Measurements from ENCODE around the gene FCGR3B. TPM values are rescaled to one million over a fixed set of nuclear protein-coding genes. Genes with fewer than 3 reads are reported as not detected.
"Not testable (repeated sequence)": the region's sequence is repeated elsewhere in the genome, so short reads cannot be mapped to it uniquely, and the experiment has no call there.

The FCGR3B gene
- total RNA-seq, 2 donors from 2014 or later, result not detected

GRCh38 chr1:161626445-161627146 lies 4.4 kb downstream of the FCGR3B start:
- DNase-seq; H3K9me3 ChIP-seq; intact Hi-C loops (cut with DNase I); H3K4me3 ChIP-seq; ATAC-seq; H3K4me1 ChIP-seq; H3K36me3 ChIP-seq (replicated peaks in 1 of 2; ENCODE audit: insufficient read depth in 1 of 2, low read depth in 2 of 2); H3K27me3 ChIP-seq; H3K27ac ChIP-seq: not testable (repeated sequence)
- WGBS, 2 donors, result 74 to 77% methylated on average over 8 of the region's 10 CpGs

GRCh38 chr1:161624605-161625004 lies 6.4 kb downstream of the FCGR3B start:
- H3K36me3 ChIP-seq (replicated peaks in 1 of 2; ENCODE audit: insufficient read depth in 1 of 2, low read depth in 2 of 2); H3K9me3 ChIP-seq; DNase-seq; H3K4me3 ChIP-seq; ATAC-seq; H3K27ac ChIP-seq; H3K4me1 ChIP-seq; intact Hi-C loops (cut with DNase I); H3K27me3 ChIP-seq: not testable (repeated sequence)
- WGBS, 2 donors, result 93 to 100% methylated on average over 1 of the region's 1 CpG

- intact Hi-C loops (cut with DNase I); DNase-seq; H3K4me1 ChIP-seq; H3K36me3 ChIP-seq (replicated peaks in 1 of 2; ENCODE audit: insufficient read depth in 1 of 2, low read depth in 2 of 2); H3K9me3 ChIP-seq; H3K27ac ChIP-seq; ATAC-seq; H3K4me3 ChIP-seq; H3K27me3 ChIP-seq: not testable (repeated sequence)
- WGBS, 2 donors, result 51 to 61% methylated on average over 5 of the region's 6 CpGs
Measured at GRCh38 chr1:161623401-161624051, 7.5 kb downstream of the FCGR3B start.

GRCh38 chr1:161622054-161622453 lies 8.9 kb downstream of the FCGR3B start:
- H3K36me3 ChIP-seq (replicated peaks in 1 of 2; ENCODE audit: insufficient read depth in 1 of 2, low read depth in 2 of 2); H3K27ac ChIP-seq; intact Hi-C loops (cut with DNase I); H3K4me1 ChIP-seq; H3K27me3 ChIP-seq; ATAC-seq; H3K4me3 ChIP-seq; H3K9me3 ChIP-seq; DNase-seq: not testable (repeated sequence)
- WGBS, 2 donors, result 51 to 55% methylated on average over 8 of the region's 8 CpGs

- WGBS, 2 donors, result 2 to 7% methylated on average over 28 to 41 of the region's 41 CpGs
- H3K36me3 ChIP-seq (replicated peaks in 1 of 2; ENCODE audit: insufficient read depth in 1 of 2, low read depth in 2 of 2); ATAC-seq; H3K27ac ChIP-seq; H3K4me1 ChIP-seq; H3K9me3 ChIP-seq; H3K27me3 ChIP-seq; intact Hi-C loops (cut with DNase I); H3K4me3 ChIP-seq: not testable (repeated sequence)
- DNase-seq, result peak; percentile 14 to 54 (median 48)
Measured at GRCh38 chr1:161621181-161622000, 9.6 kb downstream of the FCGR3B start.

DNA sequence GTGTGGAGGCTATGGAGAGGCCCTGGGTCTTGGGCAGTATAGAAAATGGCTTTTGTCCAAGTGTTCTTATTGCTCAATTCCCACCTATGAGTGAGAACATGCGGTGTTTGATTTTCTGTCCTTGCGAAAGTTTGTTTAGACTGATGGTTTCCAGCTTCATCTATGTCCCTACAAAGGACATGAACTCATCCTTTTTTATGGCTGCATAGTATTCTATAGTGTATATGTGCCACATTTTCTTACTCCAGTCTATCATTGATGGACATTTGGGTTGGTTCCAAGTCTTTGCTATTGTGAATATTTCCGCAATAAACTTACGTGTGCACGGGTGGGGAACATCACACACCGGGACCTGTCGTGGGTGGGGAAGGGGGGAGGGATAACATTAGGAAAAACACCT lies 10.6 kb downstream of the FCGR3B start:
- H3K27me3 ChIP-seq; H3K4me3 ChIP-seq; H3K9me3 ChIP-seq; DNase-seq; H3K4me1 ChIP-seq; intact Hi-C loops (cut with DNase I); H3K36me3 ChIP-seq (replicated peaks in 1 of 2; ENCODE audit: insufficient read depth in 1 of 2, low read depth in 2 of 2); ATAC-seq; H3K27ac ChIP-seq: not testable (repeated sequence)
- 80% methylated on average over 7 of the region's 7 CpGs for WGBS, 2 donors

DNA sequence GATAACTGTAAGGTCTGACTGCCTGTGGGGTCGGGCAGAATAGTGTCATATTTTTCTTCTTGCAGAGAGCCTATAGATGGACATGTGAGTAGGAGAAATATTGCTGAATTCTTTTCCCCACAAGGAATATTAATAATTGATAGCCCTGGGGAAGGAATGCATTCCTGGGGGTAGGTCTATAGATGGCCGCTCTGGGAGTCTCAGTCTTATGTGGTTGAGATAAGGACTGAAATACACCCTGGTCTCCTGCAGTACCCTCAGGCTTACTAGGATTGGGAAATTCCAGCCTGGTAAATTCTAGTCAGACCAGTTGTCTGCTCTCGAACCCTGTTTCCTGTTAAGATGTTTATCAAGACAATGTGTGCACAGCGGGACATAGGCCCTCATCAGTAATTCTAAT lies 12.5 kb downstream of the FCGR3B start:
- H3K27me3 ChIP-seq; H3K4me1 ChIP-seq; H3K36me3 ChIP-seq (replicated peaks in 1 of 2; ENCODE audit: insufficient read depth in 1 of 2, low read depth in 2 of 2); H3K27ac ChIP-seq; intact Hi-C loops (cut with DNase I); H3K4me3 ChIP-seq; DNase-seq; H3K9me3 ChIP-seq; ATAC-seq: not testable (repeated sequence)
- 79 to 86% methylated on average over 4 of the region's 4 CpGs for WGBS, 2 donors

- H3K4me3 ChIP-seq; H3K36me3 ChIP-seq (replicated peaks in 1 of 2; ENCODE audit: insufficient read depth in 1 of 2, low read depth in 2 of 2); H3K9me3 ChIP-seq; H3K4me1 ChIP-seq; DNase-seq; intact Hi-C loops (cut with DNase I); H3K27me3 ChIP-seq; ATAC-seq; H3K27ac ChIP-seq: not testable (repeated sequence)
- WGBS, 2 donors, result 82 to 89% methylated on average over 6 to 27 of the region's 30 CpGs
Measured at GRCh38 chr1:161616417-161616816, 14.6 kb downstream of the FCGR3B start.

GRCh38 chr1:161613142-161613514 lies 17.8 kb downstream of the FCGR3B start:
- H3K27me3 ChIP-seq; H3K4me1 ChIP-seq; H3K9me3 ChIP-seq; H3K4me3 ChIP-seq; DNase-seq; ATAC-seq; H3K36me3 ChIP-seq (replicated peaks in 1 of 2; ENCODE audit: insufficient read depth in 1 of 2, low read depth in 2 of 2); intact Hi-C loops (cut with DNase I): not testable (repeated sequence)
- WGBS, 2 donors, result 65% methylated on average over 6 of the region's 6 CpGs; no CpG with 5 or more reads in 1 of the 2 donors
- H3K27ac ChIP-seq, result peak overlapping the region in 2 of 4 donors; percentile 75 to 77

DNA sequence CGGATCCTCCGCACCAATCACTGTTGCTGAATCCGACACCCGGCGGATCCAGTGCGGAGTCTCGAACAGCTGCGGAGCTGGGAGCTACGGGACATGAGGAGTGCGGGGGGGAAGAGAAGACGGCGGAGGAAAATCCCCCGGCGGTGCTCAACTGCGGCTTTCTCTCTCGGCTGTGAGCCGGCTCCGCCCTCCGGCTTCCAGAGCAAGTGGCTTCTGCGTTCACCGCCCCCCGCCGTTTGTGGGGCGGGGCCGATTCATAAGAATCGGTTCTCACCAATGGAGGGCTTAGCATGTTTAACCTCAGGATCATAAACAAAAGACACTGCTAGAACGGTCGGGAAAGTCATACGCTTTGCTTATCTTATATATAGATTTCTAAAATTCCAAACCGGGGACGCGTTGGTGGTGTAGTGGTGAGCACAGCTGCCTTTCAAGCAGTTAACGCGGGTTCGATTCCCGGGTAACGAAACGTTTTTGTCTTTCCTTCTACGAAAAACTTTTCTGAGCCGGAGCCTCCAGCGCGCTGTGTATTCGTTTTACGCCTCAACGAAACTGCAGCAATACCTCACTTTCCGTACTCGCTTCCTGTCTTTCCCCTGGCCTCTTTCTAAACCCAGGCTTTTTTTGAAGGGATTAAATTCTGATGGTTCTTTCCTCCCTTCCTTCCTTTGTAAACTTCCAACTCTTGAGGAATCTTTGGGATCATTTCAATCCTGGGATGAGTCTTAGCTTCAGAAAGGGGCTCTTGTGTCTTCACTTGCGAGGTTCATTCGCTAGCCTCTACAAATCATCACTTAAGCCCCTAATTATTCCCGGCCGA lies 18.4 kb downstream of the FCGR3B start:
- H3K36me3 ChIP-seq (replicated peaks in 1 of 2; ENCODE audit: insufficient read depth in 1 of 2, low read depth in 2 of 2); intact Hi-C loops (cut with DNase I); H3K4me1 ChIP-seq; H3K27me3 ChIP-seq; H3K9me3 ChIP-seq: not testable (repeated sequence)
- Histone ChIP-seq H3K4me3 (peak overlapping the region in 1 of 2 donors; percentile 14), H3K27ac (peak overlapping the region in 3 of 4 donors; percentile 44 to 77 (median 75))
- ATAC-seq (peak; percentile 91), DNase-seq (peak; percentile 73 to 95 (median 93))
- WGBS, 2 donors, result 5 to 14% methylated on average over 31 to 46 of the region's 51 CpGs

- peak; percentile 63 for ATAC-seq
- H3K4me1 ChIP-seq; intact Hi-C loops (cut with DNase I); H3K9me3 ChIP-seq; H3K27me3 ChIP-seq; H3K36me3 ChIP-seq (replicated peaks in 1 of 2; ENCODE audit: insufficient read depth in 1 of 2, low read depth in 2 of 2): not testable (repeated sequence)
- DNase-seq, result peak in 2 of 4 donors; percentile 12 to 21
- peak overlapping the region in 3 of 4 donors; percentile 44 to 77 (median 75) for H3K27ac ChIP-seq
- 1 to 2% methylated on average over 19 of the region's 19 CpGs for WGBS, 2 donors
- peak overlapping the region in 1 of 2 donors; percentile 14 for H3K4me3 ChIP-seq
Measured at GRCh38 chr1:161611866-161612321, 19.1 kb downstream of the FCGR3B start.

Data from body of pancreas (tissue), 4 donors.